ENCODE results near the gene ANO8.

DNA sequence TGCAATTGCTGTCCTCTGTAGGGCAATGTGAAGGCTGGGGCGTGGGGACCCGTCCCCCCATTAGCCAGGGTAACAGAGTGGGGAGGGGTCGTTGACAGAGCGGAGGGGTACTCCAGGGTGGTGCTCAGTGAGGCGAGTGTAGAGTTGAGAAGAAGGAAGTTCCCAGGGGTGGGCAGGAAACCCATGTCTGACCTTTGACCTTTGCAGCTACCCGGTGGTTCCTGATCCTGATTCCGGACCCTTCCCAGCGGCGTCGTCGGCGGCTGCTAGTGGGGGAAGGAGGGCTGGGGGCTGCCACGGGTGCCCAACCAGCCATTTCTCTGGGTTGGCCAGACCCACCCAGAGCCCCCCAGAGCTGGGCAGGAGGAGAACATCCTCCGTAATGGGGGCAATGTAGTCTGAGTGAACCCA is 44.6 kb upstream of the ANO8 start:
- TF ChIP-seq POLR2AphosphoS5 (IDR thresholded peaks at IDR 0.05; ENCODE audit: insufficient read depth, low read depth, low read length) (no peak), POLR2A (IDR thresholded peaks at IDR 0.05; ENCODE audit: low read depth, low read length) (no peak), JUN (IDR thresholded peaks at IDR 0.05; ENCODE audit: borderline replicate concordance, insufficient read depth, insufficient read length, low read depth) (no peak), EZH2 (IDR thresholded peaks at IDR 0.05; ENCODE audit: borderline replicate concordance, low read depth, low read length, severe bottlenecking) (no peak), CTCF (IDR thresholded peaks at IDR 0.05; ENCODE audit: extremely low read depth in 1 of 2, insufficient read depth in 1 of 2, low read depth in 1 of 2, low read length in 2 of 2) (no peak), GATA2 (IDR thresholded peaks at IDR 0.05; ENCODE audit: insufficient read depth, insufficient read length, low read depth, low read length) (no peak), MYC (IDR thresholded peaks at IDR 0.05; ENCODE audit: low read depth, low read length) (no peak), FOS (IDR thresholded peaks at IDR 0.05; ENCODE audit: borderline replicate concordance, insufficient read depth, low read length) (no peak)
- TF ChIP-seq, protein P1, sequence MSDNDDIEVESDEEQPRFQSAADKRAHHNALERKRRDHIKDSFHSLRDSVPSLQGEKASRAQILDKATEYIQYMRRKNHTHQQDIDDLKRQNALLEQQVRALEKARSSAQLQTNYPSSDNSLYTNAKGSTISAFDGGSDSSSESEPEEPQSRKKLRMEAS (IDR thresholded peaks at IDR 0.05; ENCODE audit: insufficient read depth, insufficient read length): no peak

All from endothelial cell of umbilical vein (primary cell).